Endodermal cell (in vitro differentiated cells): Measurements from ENCODE around the gene RGS7. TPM values are rescaled to one million over a fixed set of nuclear protein-coding genes. Genes with fewer than 3 reads are reported as not detected.
"Not testable (repeated sequence)": the region's sequence is repeated elsewhere in the genome, so short reads cannot be mapped to it uniquely, and the experiment has no call there.

Source experiments
- DNase-seq: peaks from one replicate; pipeline ENCODE4 v3.0.0-alpha.2; 2017
- H3K27ac ChIP-seq: 2 replicates; pipeline ENCODE4 v1.5.1; 2013; ENCODE audit warnings: mild to moderate bottlenecking, low read depth, low read length, moderate library complexity
- H3K27me3 ChIP-seq: 2 replicates; pipeline ENCODE4 v1.6.1; 2013; ENCODE audit warnings: mild to moderate bottlenecking, low read length, moderate library complexity; ENCODE audit not compliant: insufficient read depth, control insufficient read depth, poor library complexity, severe bottlenecking
- H3K36me3 ChIP-seq: 2 replicates; pipeline ENCODE4 v1.7.0; 2013; ENCODE audit warnings: mild to moderate bottlenecking, low read length, moderate library complexity; ENCODE audit not compliant: control insufficient read depth, insufficient read depth
- H3K4me1 ChIP-seq: one replicate; pipeline ENCODE4 v1.7.0; 2013; ENCODE audit warnings: low read length; ENCODE audit not compliant: control insufficient read depth, insufficient read depth
- H3K4me3 ChIP-seq: 2 replicates; pipeline ENCODE4 v1.5.1; 2013; ENCODE audit warnings: mild to moderate bottlenecking, low read length, moderate library complexity
- H3K9ac ChIP-seq: 2 replicates; pipeline ENCODE4 v1.6.1; 2013; ENCODE audit warnings: mild to moderate bottlenecking, low read length, moderate library complexity; ENCODE audit not compliant: poor library complexity, severe bottlenecking; ENCODE audit errors: extremely low read depth
- H3K9me3 ChIP-seq: 2 replicates; pipeline ENCODE4 v1.6.1; 2013; ENCODE audit warnings: mild to moderate bottlenecking, low read length, moderate library complexity; ENCODE audit not compliant: control insufficient read depth
- H3K27ac Mint-ChIP-seq: 2 replicates; pipeline ENCODE4 v1.8.0; 2020; ENCODE audit warnings: mixed read lengths
- H3K27me3 Mint-ChIP-seq: 2 replicates; pipeline ENCODE4 v1.8.0; 2021; ENCODE audit warnings: mild to moderate bottlenecking, mixed read lengths; ENCODE audit not compliant: insufficient read depth
- H3K36me3 Mint-ChIP-seq: 2 replicates; pipeline ENCODE4 v1.8.0; 2020; ENCODE audit warnings: low read depth, mixed read lengths
- H3K4me1 Mint-ChIP-seq: 2 replicates; pipeline ENCODE4 v1.8.0; 2020; ENCODE audit warnings: mixed read lengths
- H3K4me3 Mint-ChIP-seq: 2 replicates; pipeline ENCODE4 v1.8.0; 2020; ENCODE audit warnings: mild to moderate bottlenecking, moderate library complexity, mixed read lengths
- H3K9me3 Mint-ChIP-seq: 2 replicates; pipeline ENCODE4 v1.8.0; 2020; ENCODE audit warnings: mild to moderate bottlenecking, mixed read lengths
- WGBS, 2 experiments: methylation state at CpG; one replicate each; pipeline versions ENCODE4 v1.1.5 to v1.1.7; 2013; ENCODE audit warnings: missing lambda C conversion rate in 2 of 2, mixed read lengths in 1 of 2; ENCODE audit not compliant: insufficient coverage in 1 of 2, insufficient read length in 1 of 2; 5-methylcytosine and 5-hydroxymethylcytosine counted together
- total RNA-seq, 2 donors: library from RNA; stranded (reverse); fragmentation: NEBNext Ultra II Directional in 1 of 2; extraction: Animal tissue kit (Norgen Biotek cat#: 25700) in 1 of 2; gene quantifications; 2 replicates in 1 of 2; 3 replicates in 1 of 2; pipeline ENCODE4 v1.2.1, GENCODE V29; 2021
- TF ChIP-seq, protein P1 (sequence below): fragments of 200-600 bp; sonication (generic); conservative IDR thresholded peaks from 2 replicates; pipeline ENCODE4 v1.5.0; 2021; ENCODE audit warnings: antibody characterized with exemption, mild to moderate bottlenecking

Gene RGS7
- total RNA-seq, 2 donors from 2014 or later, result 1.0 to 1.1 TPM

DNA sequence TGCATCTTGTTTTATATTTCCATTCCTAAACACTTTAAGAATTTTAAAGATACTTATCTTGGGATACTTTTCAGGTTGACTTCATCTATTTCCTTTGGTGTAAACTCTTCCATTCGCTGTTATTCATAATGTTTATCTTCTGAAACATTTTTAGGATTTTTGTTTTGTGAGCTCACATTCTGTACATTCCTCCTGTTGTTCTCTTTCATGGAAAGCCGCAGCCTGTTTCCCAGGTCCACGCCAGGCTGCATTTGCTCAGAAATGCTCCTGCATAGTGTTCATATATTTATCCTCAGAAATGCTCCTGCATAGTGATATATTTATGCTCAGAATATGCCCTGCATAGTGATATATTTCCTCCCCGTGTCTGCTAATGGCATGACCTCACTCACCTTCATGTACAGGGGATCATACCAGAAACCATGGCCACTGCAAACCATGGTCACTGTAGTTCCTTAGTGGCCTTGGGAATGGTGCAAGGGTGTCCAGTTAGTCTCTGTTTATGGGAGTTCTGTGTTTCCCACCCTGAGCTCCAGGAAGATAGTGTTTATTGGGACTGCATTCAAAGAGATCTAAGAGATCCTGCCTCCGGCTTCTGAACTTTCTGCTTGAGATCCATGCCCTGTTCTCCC, 591.2 kb downstream of the RGS7 start:
- TF ChIP-seq, protein P1, sequence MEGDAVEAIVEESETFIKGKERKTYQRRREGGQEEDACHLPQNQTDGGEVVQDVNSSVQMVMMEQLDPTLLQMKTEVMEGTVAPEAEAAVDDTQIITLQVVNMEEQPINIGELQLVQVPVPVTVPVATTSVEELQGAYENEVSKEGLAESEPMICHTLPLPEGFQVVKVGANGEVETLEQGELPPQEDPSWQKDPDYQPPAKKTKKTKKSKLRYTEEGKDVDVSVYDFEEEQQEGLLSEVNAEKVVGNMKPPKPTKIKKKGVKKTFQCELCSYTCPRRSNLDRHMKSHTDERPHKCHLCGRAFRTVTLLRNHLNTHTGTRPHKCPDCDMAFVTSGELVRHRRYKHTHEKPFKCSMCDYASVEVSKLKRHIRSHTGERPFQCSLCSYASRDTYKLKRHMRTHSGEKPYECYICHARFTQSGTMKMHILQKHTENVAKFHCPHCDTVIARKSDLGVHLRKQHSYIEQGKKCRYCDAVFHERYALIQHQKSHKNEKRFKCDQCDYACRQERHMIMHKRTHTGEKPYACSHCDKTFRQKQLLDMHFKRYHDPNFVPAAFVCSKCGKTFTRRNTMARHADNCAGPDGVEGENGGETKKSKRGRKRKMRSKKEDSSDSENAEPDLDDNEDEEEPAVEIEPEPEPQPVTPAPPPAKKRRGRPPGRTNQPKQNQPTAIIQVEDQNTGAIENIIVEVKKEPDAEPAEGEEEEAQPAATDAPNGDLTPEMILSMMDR, result no peak
- peaks cover 2% of the 10 kb centered on the region for H3K36me3 Mint-ChIP-seq
- peak overlapping the region; percentile 16 for H3K27ac Mint-ChIP-seq
- no peaks in the 10 kb centered on the region for H3K27me3 Mint-ChIP-seq
- H3K4me1 Mint-ChIP-seq, result no peaks in the 10 kb centered on the region
- Histone ChIP-seq H3K27ac (peak overlapping the region; percentile 13), H3K36me3 (no peaks in the 10 kb centered on the region), H3K9me3 (no peaks in the 10 kb centered on the region), H3K27me3 (no peaks in the 10 kb centered on the region), H3K4me3 (no peak overlapping the region), H3K4me1 (no peaks in the 10 kb centered on the region), H3K9ac (no peak overlapping the region)
- WGBS, 2 experiments, result 71 to 81% methylated on average over 2 to 5 of the region's 5 CpGs
- H3K9me3 Mint-ChIP-seq, result peaks cover 5% of the 10 kb centered on the region
- no peak overlapping the region for H3K4me3 Mint-ChIP-seq
- no peak for DNase-seq

DNA sequence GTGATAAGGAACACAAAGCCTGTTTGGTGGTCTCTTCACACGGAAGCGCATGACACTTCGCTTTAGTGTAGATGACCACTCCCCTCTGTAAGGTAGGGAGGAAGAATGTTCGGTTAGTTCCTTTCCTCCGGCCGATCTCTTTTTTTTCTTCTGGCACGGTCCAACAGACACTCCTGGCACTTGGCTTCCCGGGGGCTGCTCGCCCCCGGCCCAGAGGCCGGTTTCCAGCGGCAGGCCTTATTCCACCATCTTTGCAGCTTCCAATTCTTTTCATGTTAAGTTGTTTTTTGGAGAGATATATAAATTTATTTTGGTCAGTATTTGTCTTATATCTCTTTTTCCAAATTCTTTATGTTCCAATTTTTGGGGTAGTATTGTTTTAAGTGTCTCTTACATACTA, 593.2 kb downstream of the RGS7 start:
- no peak overlapping the region for H3K4me3 ChIP-seq
- no peaks in the 10 kb centered on the region for H3K9me3 ChIP-seq
- TF ChIP-seq, protein P1, result no peak
- H3K27ac Mint-ChIP-seq, result no peak overlapping the region
- DNase-seq, result no peak
- no peak overlapping the region for H3K9ac ChIP-seq
- peaks cover 5% of the 10 kb centered on the region for H3K9me3 Mint-ChIP-seq
- H3K4me3 Mint-ChIP-seq, result no peak overlapping the region
- H3K27me3 ChIP-seq, result no peaks in the 10 kb centered on the region
- peaks cover 2% of the 10 kb centered on the region for H3K36me3 Mint-ChIP-seq
- no peak overlapping the region for H3K27ac ChIP-seq
- H3K4me1 Mint-ChIP-seq, result no peaks in the 10 kb centered on the region
- no peaks in the 10 kb centered on the region for H3K36me3 ChIP-seq
- no peaks in the 10 kb centered on the region for H3K27me3 Mint-ChIP-seq
- 93 to 98% methylated on average over 5 to 12 of the region's 12 CpGs for WGBS, 2 experiments
- H3K4me1 ChIP-seq, result no peaks in the 10 kb centered on the region

DNA sequence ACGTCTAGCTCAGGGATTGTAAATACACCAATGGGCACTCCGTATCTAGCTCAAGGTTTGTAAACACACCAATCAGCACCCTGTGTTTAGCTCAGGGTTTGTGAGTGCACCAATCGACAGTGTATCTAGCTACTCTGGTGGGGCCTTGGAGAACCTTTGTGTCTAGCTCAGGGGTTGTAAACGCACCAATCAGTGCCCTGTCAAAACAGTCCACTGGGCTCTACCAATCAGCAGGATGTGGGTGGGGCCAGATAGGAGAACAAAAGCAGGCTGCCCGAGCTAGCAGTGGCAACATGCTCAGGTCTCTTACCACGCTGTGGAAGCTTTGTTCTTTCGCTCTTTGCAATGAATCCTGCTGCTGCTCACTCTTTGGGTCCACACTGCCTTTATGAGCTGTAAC, 593.9 kb downstream of the RGS7 start:
- not testable (repeated sequence) for H3K4me3 Mint-ChIP-seq, H3K9me3 ChIP-seq, DNase-seq, H3K9me3 Mint-ChIP-seq, H3K4me1 Mint-ChIP-seq, H3K27me3 Mint-ChIP-seq, H3K36me3 ChIP-seq, H3K4me3 ChIP-seq, H3K4me1 ChIP-seq, H3K9ac ChIP-seq, H3K27me3 ChIP-seq, H3K36me3 Mint-ChIP-seq, H3K27ac ChIP-seq
- H3K27ac Mint-ChIP-seq, result peak overlapping the region; percentile 26
- WGBS, 2 experiments, result 93 to 94% methylated on average over 6 to 7 of the region's 7 CpGs

DNA sequence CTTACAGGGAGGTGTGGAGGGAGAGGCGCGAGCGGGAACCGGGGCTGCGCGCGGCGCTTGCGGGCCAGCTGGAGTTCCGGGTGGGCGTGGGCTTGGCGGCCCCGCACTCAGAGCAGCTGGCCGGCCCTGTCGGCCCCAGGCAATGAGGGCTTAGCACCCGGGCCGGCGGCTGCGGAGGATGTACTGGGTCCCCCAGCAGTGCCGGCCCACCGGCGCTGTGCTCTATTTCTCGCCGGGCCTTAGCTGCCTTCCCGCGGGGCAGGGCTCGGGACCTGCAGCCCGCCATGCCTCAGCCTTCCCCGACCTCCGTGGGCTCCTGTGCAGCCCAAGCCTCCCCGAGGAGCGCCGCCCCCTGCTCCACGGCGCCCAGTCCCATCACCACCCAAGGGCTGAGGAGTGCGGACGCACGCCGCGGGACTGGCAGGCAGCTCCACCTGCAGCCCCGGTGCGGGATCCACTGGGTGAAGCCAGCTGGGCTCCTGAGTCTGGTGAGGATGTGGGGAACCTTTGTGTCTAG, 594.5 kb downstream of the RGS7 start:
- not testable (repeated sequence) for H3K27ac Mint-ChIP-seq, H3K4me3 Mint-ChIP-seq, H3K36me3 ChIP-seq, H3K27ac ChIP-seq, H3K27me3 Mint-ChIP-seq, H3K4me1 Mint-ChIP-seq, H3K9me3 Mint-ChIP-seq, H3K27me3 ChIP-seq, H3K9me3 ChIP-seq, H3K36me3 Mint-ChIP-seq, H3K4me3 ChIP-seq, DNase-seq, H3K9ac ChIP-seq, H3K4me1 ChIP-seq
- 95 to 96% methylated on average over 7 to 37 of the region's 42 CpGs for WGBS, 2 experiments

DNA sequence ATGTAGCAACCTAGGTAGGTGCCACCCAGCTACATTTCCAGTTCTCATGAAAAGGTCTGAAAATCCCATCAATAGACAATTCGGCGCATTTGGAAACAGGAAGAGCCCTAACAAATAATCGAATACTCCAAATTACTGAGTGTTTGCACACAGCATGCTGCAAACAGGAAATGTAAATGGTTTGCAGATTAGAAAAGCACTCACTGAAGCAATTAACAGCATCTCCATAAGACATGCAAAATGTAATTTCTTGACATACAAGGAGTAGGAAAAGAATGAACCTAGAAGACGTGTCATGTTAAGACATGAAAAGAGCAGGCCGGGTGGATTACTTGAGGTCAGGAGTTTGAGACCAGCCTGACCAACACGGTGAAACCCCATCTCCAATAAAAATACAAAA, 598.2 kb downstream of the RGS7 start:
- H3K36me3 ChIP-seq, H3K36me3 Mint-ChIP-seq, DNase-seq, H3K4me3 Mint-ChIP-seq, H3K9me3 ChIP-seq, H3K4me3 ChIP-seq, H3K9ac ChIP-seq, H3K4me1 ChIP-seq, H3K9me3 Mint-ChIP-seq, H3K27me3 Mint-ChIP-seq, H3K27ac ChIP-seq, H3K27me3 ChIP-seq: not testable (repeated sequence)
- Mint-ChIP-seq H3K4me1 (peaks cover 13% of the 10 kb centered on the region), H3K27ac (peak overlapping the region; percentile 76)
- WGBS, 2 experiments, result 77 to 90% methylated on average over 5 to 6 of the region's 6 CpGs
